GM04503 (cell line): ENCODE measurements around the gene GFY.

Source experiments
- DNase-seq: peaks from one replicate; pipeline ENCODE4 v3.0.0-alpha.2; 2012; ENCODE audit warnings: low read depth

GFY gene

DNA sequence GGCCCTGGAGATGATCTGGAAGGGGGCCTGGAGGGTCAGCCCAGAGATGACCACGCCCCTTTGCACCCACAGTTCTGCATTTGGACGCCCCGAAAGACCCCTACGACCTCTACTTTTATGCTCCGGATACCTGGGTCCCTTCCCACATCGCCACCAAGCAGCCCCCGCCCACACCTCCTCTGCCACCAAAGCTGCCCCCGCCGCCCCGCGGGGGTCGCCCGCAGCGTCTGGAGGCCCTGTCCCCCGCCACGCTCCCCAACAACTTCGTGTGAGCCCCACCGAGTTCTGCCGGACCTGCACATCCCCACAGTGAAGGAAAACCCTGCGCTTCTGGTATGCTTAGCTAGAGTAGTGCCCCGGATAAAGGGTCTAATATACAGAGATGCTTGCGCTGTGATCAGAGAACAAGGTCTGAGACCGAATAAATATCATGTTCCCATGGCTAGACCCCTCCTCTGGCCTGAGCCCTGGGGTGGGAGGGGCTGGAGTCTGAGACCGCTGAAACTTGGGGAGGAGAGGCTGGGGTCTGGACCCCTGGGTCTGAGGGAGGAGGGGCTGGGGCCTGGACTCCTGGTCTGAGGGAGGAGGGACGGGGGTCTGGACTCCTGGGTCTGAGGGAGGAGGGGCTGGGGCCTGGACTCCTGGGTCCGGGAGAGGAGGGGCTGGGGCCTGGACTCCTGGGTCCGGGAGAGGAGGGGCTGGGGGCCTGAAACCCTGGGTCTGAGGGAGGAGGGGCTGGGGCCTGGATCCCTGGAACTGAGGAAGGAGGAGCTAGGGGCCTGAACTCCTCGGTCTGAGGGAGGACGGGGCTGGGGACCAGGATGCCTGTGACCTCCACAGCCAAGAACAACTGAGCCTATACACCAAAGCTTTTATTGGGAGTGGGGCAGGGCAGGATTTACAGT lies 3.6 kb downstream of the GFY start:
- DNase-seq: no peak

DNA sequence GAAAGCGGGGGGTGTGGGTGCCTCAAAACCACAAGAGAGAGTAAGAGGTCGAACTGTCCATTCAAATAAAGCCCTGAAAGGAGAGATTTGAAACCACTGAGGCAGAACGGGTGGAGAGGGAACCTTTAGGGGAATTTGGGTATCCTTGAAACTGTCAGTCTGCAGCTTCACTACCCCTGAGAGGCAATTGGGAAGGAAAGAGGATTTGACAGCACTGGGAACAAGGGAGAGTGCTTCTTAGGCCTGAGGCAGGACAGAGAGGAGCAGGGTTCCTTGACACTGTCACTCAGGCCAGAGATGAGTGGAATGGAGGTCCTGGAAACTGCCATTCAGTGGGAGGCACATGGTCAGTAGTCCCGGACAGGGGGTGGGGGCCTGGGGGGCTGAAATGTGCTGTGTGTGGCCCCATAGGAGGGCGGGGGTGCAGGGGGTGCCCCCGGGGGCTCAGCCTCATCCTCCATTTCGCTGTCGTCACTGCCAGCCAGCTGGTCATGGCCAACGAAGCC lies 5.0 kb downstream of the GFY start:
- no peak for DNase-seq

DNA sequence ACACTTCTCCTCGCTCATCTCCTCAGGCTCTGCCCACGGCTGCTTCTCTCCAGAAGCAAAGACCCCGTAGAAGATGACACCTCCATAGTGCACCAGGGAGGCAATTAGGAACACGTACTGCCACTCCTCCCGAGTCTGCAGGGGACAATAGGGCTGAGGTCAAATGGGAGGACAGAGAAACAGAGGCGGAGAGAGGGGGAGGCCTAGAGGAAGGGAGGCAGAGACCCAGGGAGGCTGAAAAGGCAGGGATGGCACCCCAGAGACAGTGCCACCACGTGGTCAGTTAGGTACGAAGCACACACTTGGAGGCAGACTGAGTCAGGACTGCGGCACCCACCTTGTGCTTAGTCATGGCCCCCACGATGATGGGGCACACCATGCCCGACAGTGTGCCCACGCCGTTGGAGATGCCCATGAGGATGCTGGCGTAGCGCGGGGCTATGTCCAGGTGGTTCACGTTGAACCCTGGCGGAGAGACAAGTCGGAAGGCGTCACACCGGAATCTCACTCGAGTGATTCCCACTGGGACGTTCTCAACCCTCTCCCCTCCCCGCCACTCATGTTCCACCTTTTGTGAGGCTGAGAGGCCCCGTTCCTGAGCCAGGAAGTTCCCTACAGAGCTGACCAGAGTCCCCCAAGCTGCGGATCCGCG lies 5.6 kb downstream of the GFY start:
- DNase-seq: no peak

DNA sequence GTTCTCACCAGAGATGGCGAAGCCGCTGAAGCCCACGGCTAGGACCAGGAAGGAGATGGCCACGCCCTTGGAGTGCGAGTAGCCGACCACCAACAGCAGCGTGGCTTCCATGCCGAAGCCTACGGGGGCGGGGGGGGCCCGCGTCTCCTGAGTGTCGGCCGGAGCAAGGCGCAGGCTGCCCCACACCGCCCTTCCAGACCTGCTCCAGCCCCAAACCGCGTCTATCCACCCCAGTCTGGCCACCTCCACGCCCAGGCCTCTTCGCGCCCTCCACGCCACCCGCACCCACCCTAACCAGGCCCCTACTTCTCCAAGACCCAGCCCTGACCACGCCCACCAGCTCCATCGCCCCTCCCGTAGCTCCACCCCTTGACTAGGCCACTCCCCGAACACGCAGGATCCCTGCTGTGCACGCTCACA lies 6.2 kb downstream of the GFY start:
- DNase-seq: no peak

- DNase-seq: no peak
Measured at GRCh38 chr19:49432141-49433073, 7.2 kb downstream of the GFY start.

DNA sequence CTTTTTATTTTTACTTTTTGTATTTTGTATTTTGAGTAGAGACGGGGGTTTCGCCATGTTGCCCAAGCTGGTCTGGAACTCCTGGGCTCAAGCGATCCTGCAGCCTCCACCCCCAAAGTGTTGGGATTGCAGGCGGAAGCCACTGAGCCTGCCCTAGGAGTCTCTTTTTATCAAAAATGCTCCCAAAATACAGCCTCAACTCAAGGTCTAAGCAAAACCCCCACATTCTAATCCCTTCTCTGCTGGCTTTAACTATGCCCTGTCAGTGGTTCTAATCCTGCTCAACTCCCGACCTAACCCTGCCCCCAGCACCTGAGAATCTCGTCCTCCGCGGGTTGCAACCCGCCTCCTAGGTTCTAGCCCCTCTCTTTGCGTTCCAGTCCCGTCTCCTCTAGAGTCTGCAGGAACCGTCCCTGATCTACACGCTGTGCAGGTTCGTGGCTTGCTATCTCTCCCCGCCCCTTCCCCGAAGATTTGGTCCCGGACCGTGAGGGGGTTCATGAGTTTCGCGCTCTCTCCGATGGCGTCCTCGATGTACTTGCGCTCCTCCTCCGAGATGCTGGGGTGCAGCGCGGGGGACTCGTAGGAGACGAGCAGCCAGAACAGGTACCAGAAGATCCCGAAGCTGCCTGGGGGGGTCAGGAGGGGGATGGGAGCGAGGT lies 8.2 kb downstream of the GFY start:
- DNase-seq: no peak

- DNase-seq: no peak
Measured at GRCh38 chr19:49434907-49435583, 9.9 kb downstream of the GFY start.

DNA sequence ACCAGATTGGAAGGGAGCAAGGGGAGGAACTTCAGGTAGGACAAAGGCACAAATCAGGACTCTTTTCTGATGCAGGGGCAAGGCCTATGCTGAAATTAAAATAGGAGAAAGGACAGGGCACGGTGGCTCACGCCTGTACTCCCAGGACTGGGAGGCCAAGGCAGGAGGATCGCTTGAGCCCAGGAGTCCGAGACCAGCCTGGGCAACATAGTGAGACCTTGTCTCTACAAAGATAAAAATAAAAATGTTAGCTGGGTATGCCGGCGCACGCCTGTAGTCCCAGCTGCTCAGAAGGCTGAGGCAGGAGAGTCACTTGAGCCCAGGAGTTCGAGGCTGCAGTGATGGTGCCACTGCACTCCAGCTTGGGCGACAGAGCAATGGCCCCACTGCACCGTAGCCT lies 10.5 kb downstream of the GFY start:
- no peak for DNase-seq

- DNase-seq: no peak
Measured at GRCh38 chr19:49436381-49437017, 11.3 kb downstream of the GFY start.

GRCh38 chr19:49437231-49437630 lies 12.0 kb downstream of the GFY start:
- no peak for DNase-seq

- no peak for DNase-seq
Measured at GRCh38 chr19:49438261-49438660, 13.1 kb downstream of the GFY start.

GRCh38 chr19:49439836-49440235 lies 14.6 kb downstream of the GFY start:
- DNase-seq: no peak

DNA sequence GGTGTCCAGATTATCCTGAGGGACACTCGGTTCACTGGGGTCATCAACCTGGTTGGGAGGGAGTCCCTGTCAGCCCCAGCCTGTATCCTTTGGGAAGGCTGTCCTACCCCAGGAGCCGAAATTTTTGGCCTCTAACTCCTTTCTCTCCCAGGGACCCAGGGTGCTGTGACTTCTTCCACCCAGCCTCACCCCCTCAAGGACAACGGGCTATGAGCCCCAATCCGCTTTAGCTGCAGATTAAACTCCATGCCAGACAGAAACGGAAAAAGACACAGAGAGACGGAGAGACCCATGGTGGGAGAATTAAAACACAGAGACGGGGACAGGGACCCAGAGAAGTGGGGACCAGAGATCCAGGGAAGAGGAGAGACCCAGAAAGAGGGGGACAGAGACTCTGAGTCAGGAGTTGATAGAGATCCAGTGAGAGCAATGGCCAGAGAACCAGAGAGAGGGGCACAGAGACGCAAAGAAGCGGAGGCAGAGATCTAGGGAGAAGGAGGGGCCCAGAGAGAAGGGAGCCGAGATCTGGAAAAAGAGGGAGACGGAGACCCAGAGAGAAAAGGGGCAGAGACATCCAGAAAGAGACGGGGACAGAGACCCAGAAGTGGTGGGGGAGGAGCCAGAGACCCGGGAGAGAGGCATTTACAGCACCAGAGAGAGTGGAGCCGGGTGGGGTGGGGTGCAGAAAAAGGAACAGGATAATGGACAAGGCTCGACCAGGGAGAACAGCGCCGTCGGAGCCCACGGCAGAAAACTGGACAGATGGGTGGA lies 15.4 kb downstream of the GFY start:
- no peak for DNase-seq

DNA sequence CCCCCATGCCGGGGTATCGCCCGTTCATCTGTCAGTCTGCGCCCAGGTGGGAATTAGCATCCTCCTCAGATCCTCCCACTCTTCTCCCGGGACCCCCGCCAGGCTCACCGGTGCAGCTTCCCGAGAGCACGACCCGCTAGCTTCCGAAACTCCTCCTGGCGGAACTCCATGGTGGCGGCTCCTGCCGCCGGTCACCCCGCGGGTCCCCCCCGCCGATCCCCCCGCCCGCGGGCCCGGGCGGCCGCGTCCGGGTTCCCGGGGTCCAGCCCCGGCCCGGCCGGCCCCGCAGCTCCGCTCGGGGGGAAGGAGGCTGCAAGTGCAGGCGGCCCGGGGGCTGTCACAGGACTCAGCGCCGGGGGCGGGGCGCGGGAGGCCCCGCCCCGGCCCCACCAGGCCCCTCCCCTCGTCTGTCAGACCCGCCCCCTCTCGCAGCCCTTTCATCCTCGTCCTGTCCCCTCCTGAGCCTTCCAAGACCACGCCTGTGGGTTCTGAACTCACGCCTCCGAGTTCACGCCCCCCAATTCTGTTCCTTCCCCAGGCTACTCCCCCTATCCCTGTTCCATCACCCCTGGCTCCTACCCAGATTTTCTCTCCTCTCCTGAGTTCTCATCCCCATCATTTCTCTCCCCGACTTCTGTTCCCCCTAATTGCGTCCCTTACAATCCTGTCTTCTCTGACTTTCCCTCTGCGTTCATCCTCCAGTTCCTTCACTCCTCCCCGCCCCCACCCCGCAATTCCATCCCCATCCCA lies 16.2 kb downstream of the GFY start, which contains the start of gene SLC17A7:
SLC17A7 (minus strand) TSS at position 318 of the 750 bp plus-strand sequence; CDS start at position 170, 148 bp downstream.
- no peak for DNase-seq

- DNase-seq: no peak
Measured at GRCh38 chr19:49441960-49442350, 16.8 kb downstream of the GFY start.

GRCh38 chr19:49442354-49442753 lies 17.2 kb downstream of the GFY start:
- DNase-seq: no peak

DNA sequence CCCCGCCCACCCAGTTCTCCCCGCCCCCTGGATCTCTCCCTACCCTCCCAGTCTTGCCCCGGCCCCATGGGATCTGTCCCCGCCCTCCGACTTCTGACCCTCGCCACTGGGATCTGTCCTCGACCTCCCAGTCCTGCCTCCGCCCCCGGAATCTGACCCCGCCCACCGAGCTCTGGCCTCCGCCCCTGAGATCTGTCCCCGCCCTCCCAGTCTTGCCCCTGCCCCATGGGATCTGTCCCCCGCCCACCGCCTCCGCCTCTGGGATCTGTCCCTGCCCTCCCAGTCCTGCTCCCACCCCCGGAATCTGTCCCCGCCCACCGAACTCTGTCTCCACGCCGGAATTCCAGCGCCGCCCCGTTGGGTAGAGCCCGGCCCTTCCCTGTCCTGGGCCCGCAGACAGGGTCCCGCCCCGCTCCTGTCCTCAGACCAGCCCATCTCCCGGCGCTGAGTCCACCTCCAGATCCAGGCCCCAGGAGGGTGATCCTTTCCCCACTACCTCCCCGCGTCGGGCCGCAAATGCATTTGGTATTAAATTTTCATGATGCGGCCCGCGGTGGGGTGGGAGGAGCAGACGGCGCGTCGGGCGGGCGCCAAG lies 17.7 kb downstream of the GFY start:
- peak; percentile 47 for DNase-seq

- DNase-seq: peak; percentile 67
Measured at GRCh38 chr19:49443366-49444099, 18.3 kb downstream of the GFY start.
